NCI-H774 (cell line): ENCODE data around the gene CCNDBP1.
"Not testable (repeated sequence)": the region's sequence is repeated elsewhere in the genome, so short reads cannot be mapped to it uniquely, and the experiment has no call there.

Experiments used
- DNase-seq: peaks from one replicate; lab custom pipeline; 2025; lab: John Stamatoyannopoulos, UW

CCNDBP1 gene

DNA sequence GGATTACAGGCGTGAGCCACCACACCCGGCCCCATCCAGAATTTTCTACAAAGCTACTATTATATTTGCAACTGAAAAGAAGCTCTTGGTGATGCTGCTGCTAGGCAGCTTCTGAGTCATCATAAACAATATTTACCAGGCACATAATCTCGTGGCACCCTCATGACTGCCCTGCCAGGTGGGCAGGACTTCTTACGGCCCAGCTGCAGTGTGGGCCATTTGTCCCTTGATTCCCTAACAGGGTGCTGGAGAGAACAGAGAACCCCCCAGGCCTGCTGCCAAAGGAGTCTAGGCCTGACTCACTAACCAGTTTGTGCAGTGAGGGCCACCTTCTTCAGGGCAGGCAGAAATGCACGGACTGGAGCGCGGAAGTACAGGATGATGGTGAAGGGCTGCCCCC, 30.8 kb downstream of the CCNDBP1 start:
- DNase-seq: no peak

GRCh38 chr15:43218908-43219706, 33.9 kb downstream of the CCNDBP1 start:
- no peak for DNase-seq

- DNase-seq: no peak
Observed at GRCh38 chr15:43219929-43220928, 35.0 kb downstream of the CCNDBP1 start.

- no peak for DNase-seq
Observed at GRCh38 chr15:43220991-43221403, 35.8 kb downstream of the CCNDBP1 start, which contains the start of gene EPB42. EPB42 (minus strand) TSS chr15:43221018; CDS start chr15:43220825, 193 bp downstream.

- DNase-seq: no peak
Observed at GRCh38 chr15:43221422-43221821, 36.2 kb downstream of the CCNDBP1 start.

DNA sequence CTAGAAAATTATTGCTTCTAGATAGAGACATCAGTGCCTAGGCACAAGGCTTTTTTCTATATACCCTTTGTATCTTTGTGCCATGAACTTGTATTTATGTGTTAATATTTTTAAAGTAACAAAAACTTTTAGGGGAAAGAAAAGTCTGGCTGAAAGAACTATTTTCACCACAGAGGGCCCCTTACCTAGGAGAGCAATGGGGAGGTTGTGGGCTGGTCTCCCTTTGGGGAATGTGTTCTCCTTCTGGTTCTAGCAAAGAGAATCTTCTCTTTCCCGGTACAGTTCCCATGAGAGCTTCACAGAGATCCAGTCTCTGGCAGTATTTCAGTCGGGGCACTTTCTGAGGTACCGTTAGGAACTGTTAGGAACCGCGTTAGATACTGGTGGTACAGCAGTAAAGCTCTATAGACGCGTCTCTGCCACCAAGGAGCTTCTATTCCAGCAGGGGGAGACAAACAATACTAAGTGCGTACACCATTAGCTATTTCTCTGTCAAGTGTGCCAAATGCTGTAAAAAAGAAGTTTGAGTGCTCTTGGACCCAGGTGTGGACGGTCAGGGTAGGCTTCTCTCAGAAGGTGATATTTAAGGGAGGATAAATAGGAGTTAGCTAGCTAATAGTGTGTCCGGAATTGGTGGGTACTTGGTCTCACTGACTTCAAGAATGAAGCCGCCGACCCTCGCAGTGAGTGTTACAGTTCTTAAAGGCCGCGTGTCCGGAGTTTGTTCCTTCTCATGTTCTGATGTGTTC, 40.2 kb downstream of the CCNDBP1 start:
- peak; percentile 59 for DNase-seq

DNA sequence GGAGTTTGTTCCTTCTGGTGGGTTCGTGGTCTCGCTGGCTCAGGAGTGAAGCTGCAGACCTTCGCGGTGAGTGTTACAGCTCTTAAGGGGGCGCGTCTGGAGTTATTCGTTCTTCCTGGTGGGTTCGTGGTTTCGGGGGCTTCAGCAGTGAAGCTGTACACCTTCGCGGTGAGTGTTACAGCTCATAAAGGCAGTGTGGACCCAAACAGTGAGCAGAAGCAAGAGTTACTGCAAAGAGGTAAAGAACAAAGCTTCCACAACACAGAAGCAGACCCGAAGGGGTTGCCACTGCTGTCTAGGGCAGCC, 40.7 kb downstream of the CCNDBP1 start:
- DNase-seq: not testable (repeated sequence)

DNA sequence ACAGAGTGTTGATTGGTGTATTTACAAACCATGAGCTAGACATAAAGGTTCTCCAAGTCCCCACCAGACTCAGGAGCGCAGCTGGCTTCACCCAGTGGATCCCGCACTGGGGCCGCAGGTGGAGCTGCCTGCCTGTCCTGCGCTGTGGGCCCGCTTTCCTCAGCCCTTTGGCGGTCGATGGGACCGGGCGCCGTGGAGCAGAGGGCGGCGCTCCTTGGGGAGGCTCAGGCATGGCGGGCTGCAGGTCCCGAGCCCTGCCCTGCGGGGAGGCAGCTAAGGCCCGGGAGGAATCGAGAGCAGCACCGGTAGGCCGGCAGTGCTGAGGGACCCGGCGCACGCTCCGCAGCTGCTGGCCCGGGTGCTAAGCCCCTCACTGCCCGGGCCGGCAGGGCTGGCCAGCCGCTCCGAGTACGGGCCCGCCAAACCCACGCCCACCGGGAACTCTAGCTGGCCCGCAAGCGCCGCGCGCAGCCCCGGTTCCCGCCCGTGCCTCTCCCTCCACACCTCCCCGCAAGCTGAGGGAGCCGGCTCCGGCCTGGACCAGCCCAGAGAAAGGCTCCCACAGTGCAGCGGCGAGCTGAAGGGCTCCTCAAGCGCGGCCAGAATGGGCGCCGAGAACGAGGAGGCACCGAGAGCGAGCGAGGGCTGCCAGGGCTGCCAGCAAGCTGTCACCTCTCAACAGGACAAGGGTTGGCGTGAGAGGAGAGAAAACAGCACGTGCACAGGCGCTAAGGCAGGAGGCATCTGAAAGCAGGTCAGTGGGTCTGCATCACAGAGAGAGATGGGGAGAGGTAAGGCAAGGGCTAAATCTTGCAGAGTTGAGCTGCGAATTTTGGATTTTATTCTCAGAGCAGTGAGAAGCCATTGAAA, 41.5 kb downstream of the CCNDBP1 start:
- DNase-seq: no peak

DNA sequence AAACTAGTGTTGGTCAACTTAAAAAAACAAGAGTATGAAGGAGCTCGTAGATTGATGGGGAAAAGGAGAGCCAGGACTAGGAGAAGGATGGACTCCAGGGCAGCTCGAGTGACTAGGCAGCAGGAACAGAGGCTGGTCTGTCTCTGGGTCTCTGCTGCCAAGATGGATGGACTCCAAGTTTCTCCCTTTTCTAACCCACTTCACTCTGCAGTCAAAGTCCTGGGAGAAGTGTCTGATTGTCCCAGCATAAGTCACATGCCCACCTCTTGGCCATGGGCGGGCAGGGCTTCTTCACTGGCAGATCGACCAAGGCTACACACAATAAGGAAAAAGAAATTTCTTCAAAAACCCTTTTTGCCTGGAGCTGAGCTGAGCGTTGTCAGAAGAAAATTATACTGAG, 44.8 kb downstream of the CCNDBP1 start:
- no peak for DNase-seq

DNA sequence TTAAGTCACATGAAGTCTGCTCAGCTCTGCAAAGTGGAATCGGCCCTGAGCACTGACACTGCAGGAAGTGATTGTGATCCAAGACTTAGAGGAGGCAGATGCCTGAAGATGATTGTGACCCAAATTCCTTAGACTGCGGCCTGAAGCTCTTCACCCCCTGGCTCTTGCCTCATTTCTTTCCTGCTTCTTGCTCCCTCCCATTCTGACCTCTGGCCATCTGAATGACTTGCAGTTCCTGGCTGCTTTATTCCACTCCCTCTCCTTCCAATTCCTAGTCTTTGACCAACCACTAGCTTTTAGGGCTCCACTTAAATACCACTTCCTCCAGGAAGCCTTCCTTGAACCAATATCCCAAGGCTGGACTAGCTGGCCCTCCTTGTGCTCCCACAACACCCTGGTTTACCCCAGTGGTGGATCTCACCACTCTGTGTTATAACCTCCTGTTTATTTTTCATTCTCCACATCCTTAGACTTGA, 45.5 kb downstream of the CCNDBP1 start:
- DNase-seq: no peak

DNA sequence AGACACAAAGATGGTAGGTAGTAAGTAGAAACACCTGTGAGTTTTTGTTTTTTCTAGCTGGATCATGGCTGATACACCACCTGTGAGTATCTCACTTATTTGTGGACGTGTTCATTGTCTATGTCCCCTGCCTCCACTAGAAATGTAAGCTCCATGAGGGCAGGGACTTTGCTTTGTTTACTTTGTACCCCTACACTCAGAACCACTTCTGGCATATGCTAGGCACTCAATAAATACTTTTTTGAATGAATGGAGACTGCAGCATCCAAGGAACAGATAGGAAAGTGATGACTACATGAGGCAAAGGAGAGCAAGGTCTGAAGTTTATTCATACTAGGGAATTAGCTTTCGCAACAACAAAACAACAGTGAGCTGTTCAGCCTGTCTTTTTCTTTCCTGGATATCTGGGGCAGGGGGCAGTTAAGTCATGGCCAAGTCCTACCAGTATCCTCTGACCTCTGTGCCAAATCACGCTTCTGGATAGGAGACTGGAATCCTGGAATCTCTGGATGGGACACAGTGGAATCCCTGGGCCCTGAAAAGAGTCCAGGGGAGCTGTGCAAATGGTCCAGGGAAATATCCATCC, 47.2 kb downstream of the CCNDBP1 start:
- DNase-seq: no peak

- DNase-seq: no peak
Observed at GRCh38 chr15:43235536-43235935, 50.3 kb downstream of the CCNDBP1 start.

DNA sequence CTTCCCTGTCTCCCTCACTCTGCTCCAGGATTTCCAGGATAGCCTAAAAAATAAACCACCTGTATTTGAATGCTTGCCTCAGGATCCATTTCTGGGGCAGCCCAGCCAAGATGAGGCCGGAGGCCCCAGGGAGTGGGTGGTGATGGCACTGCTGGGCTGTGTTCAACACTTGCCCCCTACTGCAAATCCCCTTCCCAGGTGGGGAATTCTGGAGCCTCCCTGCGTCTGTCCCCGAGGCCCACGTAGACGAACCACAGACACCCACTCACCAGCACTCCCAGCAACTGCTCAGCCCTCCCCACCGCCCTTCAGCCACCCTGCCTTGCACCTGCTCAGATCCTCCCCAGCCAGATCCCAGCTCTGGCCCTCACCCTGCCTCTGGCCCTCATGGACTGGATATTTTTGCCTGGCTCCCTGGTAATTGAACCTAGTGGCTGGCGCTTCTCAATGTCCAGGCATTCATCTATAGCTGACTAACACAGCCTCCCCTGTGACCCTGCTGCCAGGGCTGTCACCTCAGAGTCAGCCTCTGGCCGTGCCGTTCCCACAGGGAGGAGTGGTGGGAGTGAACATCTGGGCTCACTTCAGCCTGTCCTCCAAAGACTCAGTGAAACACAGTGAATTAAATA, 52.8 kb downstream of the CCNDBP1 start:
- DNase-seq: no peak

- no peak for DNase-seq
Observed at GRCh38 chr15:43238671-43239131, 53.5 kb downstream of the CCNDBP1 start.

DNA sequence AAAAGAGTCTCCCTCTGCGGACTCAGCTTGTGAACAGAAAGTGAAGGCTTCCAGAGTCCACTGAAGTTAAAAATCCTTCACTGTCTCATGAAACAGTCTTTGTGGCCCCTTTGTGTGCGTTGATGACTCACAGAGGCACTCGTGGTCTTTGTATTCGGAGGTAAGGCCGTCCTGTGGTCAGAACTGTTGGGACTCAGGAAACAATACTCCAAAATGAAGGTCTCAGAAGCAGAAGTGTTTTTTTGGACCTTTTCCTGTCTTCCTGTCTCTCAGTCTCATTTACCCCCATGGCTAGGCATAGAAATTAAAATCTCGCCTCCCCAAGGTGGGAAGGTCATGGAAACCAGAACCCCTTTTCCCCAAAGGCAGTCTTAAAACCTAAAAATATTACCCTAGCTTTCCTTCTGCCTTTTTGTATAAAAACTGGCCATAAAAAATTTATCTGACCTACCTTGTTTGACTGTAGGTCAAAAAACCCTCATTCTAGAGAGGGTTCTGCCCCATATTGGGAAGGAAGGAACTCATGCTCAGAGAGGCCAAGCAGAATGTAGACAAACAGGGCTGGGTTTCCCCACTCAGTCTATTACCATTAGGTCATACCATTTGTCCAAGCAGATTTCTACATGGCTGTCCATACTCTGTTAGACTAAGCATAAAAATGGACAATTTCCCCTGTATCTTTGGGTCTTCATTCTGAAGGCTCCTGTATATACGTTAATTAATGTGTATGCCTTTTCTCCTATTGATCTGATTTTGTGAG, 54.7 kb downstream of the CCNDBP1 start:
- no peak for DNase-seq

DNA sequence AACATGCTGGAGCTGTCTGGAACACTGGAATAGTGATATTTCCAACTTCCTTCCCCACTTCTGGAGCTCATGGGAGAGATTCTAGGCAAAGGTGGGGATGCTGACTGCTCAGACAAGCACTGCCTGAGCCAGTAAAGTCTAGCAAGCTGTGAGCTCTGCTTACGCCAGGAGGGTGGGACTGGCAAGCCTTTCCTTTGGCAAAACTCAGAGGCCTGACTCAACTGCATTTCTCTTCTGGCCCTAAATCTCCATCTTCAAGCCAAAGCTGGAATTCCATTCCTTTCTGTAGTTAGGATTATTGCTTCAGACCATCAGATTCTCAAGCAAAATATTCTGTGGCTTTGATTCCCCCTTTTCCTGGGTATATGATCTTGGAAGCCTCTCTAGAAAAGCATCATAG, 55.9 kb downstream of the CCNDBP1 start:
- no peak for DNase-seq

DNA sequence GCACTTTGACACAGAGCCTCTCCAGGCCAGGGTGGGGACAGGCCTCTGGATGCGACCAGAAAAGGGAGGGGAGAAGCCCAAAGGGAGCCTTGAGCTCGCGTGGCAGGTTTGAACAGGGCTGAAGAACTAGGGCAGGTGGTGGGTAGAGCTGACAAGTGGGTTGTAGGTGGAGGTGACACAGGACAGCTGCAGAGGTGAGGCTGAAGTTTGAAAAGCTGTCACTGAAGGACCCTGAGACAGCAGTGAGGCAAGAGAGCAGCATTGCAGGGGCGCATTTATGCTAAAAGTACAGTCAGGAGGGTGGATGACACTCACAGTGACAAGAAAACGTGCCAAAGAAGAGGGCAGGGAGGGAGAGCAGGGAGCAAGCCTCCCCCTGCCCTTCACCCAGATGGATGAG, 57.4 kb downstream of the CCNDBP1 start:
- no peak for DNase-seq

- DNase-seq: no peak
Observed at GRCh38 chr15:43243020-43243645, 57.9 kb downstream of the CCNDBP1 start.

DNA sequence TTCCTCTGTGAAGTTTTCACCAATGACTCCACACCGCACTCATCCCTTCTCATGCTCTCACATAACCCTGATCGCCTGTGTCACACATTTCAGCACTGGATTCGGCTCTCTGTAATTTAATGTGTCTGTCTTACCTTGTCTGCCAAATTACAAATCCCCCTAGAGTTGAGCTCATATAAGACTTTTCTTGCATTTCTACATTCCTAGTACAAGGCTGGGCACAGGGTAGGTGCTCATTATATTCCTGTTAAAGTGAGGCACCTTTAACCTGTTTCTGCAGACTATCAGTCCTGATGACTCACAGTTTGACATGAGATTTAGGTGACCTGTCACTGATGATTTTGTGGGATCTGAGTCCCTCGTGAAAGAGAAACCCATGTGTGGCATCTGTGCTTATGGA, 58.9 kb downstream of the CCNDBP1 start:
- no peak for DNase-seq
